NCI-H1694 treated with DMSO at 0.1 percent for 48 hours (cell line): ENCODE measurements around the gene DGKI.

Experiments used
- DNase-seq: peaks from one replicate; lab custom pipeline; 2025; lab: John Stamatoyannopoulos, UW

Gene DGKI

DNA sequence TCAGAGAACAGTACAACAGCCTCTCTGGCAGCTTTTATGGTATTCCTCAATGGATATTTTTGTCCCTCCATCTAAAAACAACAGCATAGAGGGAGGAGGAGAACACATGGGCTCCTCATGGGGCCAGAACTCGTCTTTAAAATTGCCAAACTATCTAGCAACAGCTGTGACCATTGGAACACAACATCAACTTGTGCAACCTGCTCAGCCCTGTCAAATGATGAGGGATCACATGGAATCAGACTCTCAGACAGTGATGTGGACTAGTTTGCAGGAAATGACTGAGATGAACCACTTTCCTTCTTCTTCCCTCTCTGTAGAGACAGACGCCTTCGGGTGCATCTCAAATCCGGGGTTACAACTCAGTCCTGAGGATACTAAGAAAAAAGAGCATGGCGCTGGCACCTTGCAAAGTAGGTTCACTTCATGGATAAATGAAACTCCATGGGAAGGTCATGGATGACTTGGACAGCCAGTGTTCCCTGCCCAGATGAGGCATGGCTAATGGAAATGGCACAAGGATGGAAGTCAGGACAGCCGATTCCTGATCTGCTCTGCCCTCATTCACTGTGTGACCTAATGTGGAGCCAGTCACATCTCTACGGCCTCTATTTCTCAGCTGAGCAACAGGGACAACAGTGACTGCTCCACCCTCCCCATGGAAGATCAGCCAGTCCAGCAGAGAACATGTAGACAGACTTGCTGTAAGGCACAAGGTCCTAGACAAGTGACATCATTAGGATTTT lies 24.6 kb upstream of the DGKI start:
- no peak for DNase-seq

- DNase-seq: no peak
These were observed 23.9 kb upstream of the DGKI start for GRCh38 chr7:137870684-137871083.

DNA sequence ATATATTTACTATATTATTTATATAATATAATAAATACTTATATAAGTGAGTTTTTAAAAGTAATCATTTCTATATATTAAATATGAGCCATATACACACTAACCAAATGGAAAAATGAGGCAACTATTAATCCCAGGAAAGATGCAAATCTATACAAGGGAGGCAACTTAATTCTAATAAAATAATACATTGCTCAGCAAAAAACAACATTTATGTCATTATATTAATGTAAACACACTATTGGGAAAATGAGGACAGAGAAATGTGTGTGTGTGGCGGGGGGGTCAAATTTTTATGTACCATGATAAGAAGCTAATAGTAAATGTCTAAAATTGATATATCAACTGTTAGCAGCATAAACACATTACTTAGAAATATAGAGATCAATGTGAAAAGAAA lies 23.3 kb upstream of the DGKI start:
- no peak for DNase-seq

- DNase-seq: no peak
These were observed 22.5 kb upstream of the DGKI start for GRCh38 chr7:137869260-137869659.

GRCh38 chr7:137867289-137867688 lies 20.5 kb upstream of the DGKI start:
- no peak for DNase-seq

DNA sequence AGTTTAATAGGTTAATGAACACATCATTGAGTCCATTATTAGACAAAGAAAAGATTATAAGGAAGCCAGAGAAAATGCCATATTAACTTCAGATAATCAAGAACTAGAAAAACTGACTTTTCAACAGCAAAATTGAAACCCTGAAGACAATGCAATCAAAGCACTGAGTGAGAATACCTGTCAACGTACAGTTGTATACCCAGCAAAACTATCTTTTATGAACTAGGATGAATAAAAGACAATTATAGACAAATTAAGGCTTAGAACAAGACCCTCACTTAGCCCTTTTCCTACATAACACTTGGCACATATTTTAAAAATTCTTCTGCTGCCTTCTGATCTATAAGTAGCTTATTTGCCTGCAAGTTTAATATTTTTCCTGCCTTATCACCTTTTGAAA lies 19.0 kb upstream of the DGKI start:
- DNase-seq: no peak

GRCh38 chr7:137862964-137863363 lies 16.2 kb upstream of the DGKI start:
- DNase-seq: no peak

DNA sequence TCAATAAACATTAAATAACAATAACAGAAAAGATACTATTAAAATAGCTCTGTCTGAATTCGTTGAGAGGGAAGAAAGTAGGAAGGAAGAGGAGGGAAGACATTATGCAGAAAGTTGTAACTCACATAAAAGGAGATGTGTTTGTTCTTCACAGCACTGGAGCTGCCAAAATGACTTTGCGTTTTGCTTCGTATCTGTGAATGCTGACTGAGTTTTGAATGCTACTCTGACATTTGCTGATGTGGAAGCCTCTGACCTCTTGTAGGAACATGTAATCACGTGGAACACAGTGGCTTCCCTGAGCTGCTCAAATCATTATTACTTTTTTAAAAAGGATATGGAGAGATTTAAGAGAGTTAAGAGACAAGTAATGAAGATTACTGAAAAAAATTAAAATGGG lies 15.6 kb upstream of the DGKI start:
- no peak for DNase-seq

DNA sequence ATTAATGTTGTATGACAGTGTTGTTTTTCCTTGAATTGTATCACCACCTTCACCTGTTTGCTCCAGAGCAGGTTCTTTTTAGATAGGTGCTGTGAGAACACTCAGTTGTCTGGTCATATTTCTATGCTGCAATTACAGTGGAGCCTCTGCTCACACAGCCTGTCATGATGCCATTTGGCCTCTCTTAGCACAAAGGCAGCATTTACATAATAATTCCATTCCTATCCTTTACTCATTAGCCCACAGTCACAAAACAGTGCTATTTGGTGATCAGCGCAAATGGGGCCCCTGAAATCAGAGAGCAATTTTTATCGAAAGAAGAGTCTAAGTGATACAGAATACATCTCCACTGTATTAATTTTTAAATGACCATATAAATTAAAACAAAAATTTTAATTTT lies 13.8 kb upstream of the DGKI start:
- no peak for DNase-seq

GRCh38 chr7:137853053-137853452 lies 6.3 kb upstream of the DGKI start:
- no peak for DNase-seq

- DNase-seq: no peak
These were observed 5.3 kb upstream of the DGKI start for GRCh38 chr7:137852108-137852507.

GRCh38 chr7:137850972-137851945 lies 4.5 kb upstream of the DGKI start:
- no peak for DNase-seq

- no peak for DNase-seq
These were observed 3.8 kb upstream of the DGKI start for GRCh38 chr7:137850571-137850970.

DNA sequence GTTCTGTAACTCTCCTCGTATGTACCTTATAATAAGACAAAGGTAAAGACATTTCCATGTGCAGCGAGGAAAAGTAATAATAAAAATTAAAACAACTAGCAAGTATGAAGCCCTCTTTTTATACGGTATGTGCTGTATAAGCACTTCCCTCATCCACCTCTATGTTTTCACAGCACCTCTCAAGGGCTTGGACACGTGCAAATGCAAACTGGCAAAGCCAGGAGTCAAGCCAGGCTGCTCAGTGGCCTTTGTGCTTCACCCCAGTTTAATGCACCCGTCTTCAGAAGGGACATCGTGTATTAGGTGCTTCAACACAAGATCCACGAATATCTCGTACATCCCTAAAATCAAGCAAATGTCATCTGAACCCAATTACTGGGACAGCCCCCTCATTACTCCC lies 1.3 kb upstream of the DGKI start:
- no peak for DNase-seq

DNA sequence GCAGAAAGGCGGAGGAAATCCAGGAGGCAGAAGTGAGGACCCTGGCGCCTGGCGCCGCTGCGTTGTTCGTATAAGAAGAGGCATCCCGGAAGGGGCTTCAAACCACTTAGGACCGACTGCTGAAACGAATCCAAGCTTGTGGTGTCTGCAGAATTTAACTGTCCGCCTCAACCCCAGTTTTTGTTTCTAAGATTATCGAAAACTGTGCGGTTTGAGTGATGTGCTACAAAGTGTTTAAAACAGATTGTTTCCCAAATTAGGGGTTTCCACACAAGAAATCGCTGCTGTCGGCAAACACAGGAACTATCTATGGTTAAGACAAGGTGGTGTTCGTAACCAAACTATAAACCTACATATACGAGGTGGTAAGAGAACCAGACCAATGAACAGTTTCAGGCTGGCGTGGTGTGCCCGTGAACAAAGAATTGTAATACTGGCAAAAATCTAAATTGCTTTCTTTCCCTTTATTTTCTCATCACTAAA lies 835 bp upstream of the DGKI start:
- DNase-seq: no peak

DNA sequence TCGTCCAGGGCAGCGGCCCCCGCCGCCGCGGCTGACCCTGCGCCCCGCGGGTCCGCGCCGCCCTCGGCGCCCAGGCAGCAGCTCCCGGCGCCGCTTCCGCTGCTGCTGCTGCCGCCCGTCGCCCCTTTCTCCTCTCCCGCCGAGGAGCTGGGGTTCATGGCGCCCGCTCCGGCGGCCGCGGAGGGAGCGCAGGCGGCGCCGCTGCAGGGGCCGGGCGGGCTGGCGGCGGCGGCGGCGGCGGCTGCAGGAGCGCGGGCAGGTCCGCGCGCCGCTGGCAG lies 286 bp downstream of the DGKI start:
- DNase-seq: no peak

GRCh38 chr7:137844677-137845425 lies 1.9 kb downstream of the DGKI start:
- DNase-seq: no peak

DNA sequence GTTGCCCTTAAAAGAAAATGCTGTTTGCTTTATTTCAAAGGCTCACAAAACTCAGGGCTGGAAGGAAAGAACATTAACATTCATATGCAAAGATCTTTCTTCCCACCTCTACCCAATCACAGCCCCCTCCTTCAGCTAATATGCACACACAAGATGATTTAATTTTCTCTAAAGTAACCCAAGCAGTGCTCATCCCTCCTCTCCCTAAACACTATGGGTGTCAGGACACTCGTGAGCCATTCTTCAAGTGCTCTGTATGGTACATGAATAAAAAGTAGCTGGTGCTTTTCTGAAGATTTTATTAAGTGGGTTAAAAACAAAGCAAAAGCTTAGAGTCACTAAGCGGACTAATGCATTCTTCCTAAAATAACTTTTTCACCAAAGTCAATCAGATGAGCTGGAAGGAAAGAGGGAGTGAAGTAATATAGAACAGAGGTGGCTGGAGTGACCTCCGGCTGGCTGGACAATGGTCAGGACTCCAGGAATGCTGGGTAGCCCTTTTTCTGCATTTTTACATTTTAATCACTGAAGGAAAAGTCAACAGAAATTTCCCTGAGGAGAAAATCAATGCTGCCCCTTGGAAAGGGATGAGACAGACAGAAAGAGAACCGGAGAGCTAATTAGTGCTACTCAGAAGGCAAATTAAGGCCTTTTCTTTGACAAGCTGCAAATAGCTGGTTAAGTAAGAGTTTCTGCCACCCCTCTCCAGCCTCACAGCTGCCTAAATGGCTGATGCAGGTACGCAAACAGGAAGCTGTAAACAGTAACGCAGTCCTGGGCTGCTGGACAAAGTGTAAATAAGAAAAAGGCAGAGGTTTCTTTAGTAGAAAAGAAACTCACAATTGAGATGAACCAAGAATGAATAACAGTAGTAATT lies 6.6 kb downstream of the DGKI start:
- DNase-seq: no peak

DNA sequence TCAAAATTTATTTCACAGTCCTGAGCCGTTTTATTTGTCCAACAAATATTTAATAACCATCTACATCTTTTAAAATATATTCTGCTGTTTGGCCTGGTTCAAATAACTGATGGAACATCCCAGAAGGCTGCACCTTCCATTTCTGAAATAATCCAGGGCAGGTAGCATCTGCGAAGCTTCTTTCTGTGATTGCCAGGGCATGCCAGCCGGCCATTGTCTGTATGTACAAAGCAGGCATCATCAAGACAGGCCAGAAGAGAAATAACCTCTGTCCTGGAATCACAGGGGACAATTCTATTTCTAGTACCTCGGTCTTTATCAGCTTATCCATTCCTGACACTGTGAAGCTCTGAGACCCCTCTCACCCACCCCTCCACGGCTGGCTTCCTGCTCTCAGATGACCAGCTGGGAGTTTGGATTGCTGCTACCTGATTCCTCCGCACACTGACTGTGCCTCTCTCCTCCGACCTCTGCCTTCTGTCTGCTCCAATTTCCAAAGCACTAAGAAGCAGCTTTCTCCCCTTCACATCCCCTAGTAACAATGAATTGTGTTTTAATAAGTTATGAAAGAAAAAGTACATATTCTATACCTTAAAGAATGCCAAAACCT lies 8.0 kb downstream of the DGKI start:
- no peak for DNase-seq

DNA sequence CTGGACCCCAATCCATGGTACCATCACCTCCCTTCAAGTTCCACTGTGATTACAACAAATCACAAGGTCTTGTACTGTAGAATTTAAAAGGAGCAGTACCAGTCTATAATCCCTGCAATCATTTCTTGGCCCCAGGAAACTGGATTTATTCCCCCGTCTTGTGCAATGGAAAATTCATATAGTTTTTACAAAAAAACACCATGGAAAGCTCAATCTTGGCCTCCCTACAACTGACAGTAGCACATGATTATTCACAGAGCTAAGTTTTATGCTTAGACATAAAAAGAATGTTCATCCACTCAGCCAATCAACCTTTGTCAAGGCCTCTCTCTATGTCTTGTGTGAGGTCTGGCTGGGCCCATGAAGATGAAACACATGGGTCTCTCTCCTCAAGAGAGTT lies 10.2 kb downstream of the DGKI start:
- DNase-seq: no peak

DNA sequence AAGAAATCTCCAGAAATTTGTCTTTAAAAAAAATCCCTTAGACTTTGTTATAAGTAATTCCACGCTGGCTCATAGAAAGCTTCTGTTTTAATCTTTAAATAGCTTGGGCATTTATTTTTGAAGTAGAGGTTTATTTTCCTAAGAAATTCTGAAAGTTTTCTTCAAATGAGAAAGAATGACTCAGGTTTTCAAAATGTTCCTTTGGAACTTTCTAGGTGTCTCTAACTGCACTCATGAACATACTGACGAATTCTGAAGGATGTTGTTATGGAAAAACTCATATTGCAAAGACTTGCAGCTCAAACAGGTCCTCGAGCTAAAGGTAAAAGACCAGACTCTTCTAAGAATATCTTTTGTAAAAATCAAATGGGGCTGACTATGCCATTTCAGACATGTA lies 10.7 kb downstream of the DGKI start:
- DNase-seq: no peak
